ENCODE results near the gene NLRX1. TPM values are rescaled to one million over a fixed set of nuclear protein-coding genes. Genes with fewer than 3 reads are reported as not detected.

Gene NLRX1
- total RNA-seq, 1 donor from 2014 or later = 10.6 TPM

GRCh38 chr11:119152043-119152442, 16.5 kb upstream of the NLRX1 start:
- Histone ChIP-seq H3K4me3 (ENCODE audit: low read depth, low read length) (no peak overlapping the region), H3K27me3 (ENCODE audit: control insufficient read depth, insufficient read depth, low read length) (peaks cover 43% of the 10 kb centered on the region), H3K36me3 (ENCODE audit: control insufficient read depth, insufficient read depth, low read length) (no peaks in the 10 kb centered on the region)
- no peak for DNase-seq (ENCODE audit: low read depth)
- TF ChIP-seq, protein P1, sequence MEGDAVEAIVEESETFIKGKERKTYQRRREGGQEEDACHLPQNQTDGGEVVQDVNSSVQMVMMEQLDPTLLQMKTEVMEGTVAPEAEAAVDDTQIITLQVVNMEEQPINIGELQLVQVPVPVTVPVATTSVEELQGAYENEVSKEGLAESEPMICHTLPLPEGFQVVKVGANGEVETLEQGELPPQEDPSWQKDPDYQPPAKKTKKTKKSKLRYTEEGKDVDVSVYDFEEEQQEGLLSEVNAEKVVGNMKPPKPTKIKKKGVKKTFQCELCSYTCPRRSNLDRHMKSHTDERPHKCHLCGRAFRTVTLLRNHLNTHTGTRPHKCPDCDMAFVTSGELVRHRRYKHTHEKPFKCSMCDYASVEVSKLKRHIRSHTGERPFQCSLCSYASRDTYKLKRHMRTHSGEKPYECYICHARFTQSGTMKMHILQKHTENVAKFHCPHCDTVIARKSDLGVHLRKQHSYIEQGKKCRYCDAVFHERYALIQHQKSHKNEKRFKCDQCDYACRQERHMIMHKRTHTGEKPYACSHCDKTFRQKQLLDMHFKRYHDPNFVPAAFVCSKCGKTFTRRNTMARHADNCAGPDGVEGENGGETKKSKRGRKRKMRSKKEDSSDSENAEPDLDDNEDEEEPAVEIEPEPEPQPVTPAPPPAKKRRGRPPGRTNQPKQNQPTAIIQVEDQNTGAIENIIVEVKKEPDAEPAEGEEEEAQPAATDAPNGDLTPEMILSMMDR (IDR thresholded peaks at IDR 0.05; ENCODE audit: insufficient read depth, low read length, poor library complexity, severe bottlenecking) = no peak

GRCh38 chr11:119152604-119153003, 15.9 kb upstream of the NLRX1 start:
- no peak for DNase-seq (ENCODE audit: low read depth)
- no peaks in the 10 kb centered on the region for H3K36me3 ChIP-seq (ENCODE audit: control insufficient read depth, insufficient read depth, low read length)
- TF ChIP-seq, protein P1 (IDR thresholded peaks at IDR 0.05; ENCODE audit: insufficient read depth, low read length, poor library complexity, severe bottlenecking) = no peak
- H3K4me3 ChIP-seq (ENCODE audit: low read depth, low read length) = no peak overlapping the region
- peaks cover 43% of the 10 kb centered on the region for H3K27me3 ChIP-seq (ENCODE audit: control insufficient read depth, insufficient read depth, low read length)

GRCh38 chr11:119153049-119153818, 15.3 kb upstream of the NLRX1 start:
- H3K27me3 ChIP-seq (ENCODE audit: control insufficient read depth, insufficient read depth, low read length) = peaks cover 38% of the 10 kb centered on the region
- TF ChIP-seq, protein P1 (IDR thresholded peaks at IDR 0.05; ENCODE audit: insufficient read depth, low read length, poor library complexity, severe bottlenecking) = no peak
- H3K36me3 ChIP-seq (ENCODE audit: control insufficient read depth, insufficient read depth, low read length) = no peaks in the 10 kb centered on the region
- no peak overlapping the region for H3K4me3 ChIP-seq (ENCODE audit: low read depth, low read length)
- DNase-seq (ENCODE audit: low read depth) = no peak

GRCh38 chr11:119154178-119154577, 14.3 kb upstream of the NLRX1 start:
- TF ChIP-seq, protein P1 (IDR thresholded peaks at IDR 0.05; ENCODE audit: insufficient read depth, low read length, poor library complexity, severe bottlenecking) = no peak
- DNase-seq (ENCODE audit: low read depth) = no peak
- no peak overlapping the region for H3K4me3 ChIP-seq (ENCODE audit: low read depth, low read length)
- H3K27me3 ChIP-seq (ENCODE audit: control insufficient read depth, insufficient read depth, low read length) = peaks cover 30% of the 10 kb centered on the region
- no peaks in the 10 kb centered on the region for H3K36me3 ChIP-seq (ENCODE audit: control insufficient read depth, insufficient read depth, low read length)

DNA sequence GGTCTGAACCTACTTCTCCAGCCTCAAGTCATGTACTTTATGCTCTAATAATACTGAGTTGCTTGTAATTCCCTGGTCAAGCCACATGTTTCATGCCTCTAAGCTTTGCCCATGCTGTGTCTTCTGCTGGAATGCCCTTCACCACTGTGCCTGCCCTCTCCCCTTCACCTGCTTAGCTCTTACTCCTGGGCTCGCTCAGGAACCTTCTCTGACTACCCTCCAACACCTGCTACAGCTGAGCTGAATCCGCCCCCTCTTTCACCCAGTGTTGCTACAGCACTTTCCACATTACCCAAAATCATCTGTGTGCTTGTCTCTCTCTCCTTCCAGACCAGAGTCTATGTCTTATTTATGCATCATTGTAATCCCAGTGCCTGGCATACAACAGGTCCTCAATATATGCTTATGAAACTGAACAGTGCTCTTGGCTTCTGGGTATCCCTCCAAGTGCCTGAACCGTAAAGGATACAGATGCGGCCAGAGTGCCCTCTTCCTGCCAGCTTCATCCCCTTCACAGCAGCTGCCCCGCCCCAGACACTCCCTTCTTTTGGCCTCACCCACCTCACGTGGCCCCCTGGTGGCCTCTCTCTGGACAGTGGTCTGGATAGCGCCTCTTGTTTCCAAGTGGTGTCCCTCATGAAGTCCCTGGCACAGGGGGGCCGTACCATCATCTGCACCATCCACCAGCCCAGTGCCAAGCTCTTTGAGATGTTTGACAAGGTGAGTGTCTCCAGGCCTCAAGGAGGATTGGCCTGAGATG, 12.6 kb upstream of the NLRX1 start:
- Histone ChIP-seq H3K36me3 (ENCODE audit: control insufficient read depth, insufficient read depth, low read length) (no peaks in the 10 kb centered on the region), H3K4me3 (ENCODE audit: low read depth, low read length) (no peak overlapping the region), H3K27me3 (ENCODE audit: control insufficient read depth, insufficient read depth, low read length) (peaks cover 15% of the 10 kb centered on the region)
- DNase-seq (ENCODE audit: low read depth) = no peak
- TF ChIP-seq, protein P1 (IDR thresholded peaks at IDR 0.05; ENCODE audit: insufficient read depth, low read length, poor library complexity, severe bottlenecking) = peak; percentile 12
